ENCODE measurements around the gene KANK3. TPM values are rescaled to one million over a fixed set of nuclear protein-coding genes. Genes with fewer than 3 reads are reported as not detected.

The KANK3 gene
- total RNA-seq, 1 experiment from 2014 or later = 7.7 TPM

DNA sequence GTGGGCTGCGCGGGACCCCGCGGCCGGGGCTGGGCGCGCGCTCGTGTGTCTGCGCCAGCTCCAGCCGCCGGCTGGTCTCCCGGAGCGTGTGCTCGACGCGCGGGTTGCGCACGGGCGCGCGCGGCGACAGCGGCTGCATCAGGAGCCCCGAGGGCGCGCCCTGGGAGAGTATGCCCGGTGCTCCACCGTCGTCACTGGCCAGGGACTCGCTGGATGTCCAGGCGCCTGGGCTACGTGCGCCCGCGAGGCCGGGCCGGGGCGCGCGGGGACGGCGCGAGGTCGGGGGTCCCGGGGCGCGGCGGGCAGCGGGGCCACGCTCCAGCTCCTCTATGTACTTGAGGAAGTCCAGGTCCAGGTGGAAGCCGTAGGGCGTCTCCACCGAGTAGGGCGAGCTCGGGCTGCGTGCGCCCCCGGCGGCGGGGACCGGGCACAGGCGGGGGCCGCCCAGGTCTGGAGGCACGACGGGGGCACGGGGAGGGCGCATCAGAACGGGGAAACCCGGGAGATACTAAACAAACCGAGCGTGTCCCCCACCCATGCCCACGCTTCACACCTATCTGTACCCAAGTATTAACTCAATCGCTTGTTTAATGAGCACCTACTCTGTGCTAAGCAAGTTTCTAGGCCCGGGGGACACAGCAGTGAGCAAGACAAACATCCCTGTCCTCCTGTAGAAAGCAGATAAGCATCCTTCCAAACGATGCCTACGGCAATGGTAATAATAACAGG, 7.6 kb downstream of the KANK3 start:
- Histone ChIP-seq H4K20me1 (ENCODE audit: control insufficient read depth, insufficient read depth, insufficient read length) (no peaks in the 10 kb centered on the region), H3K4me1 (ENCODE audit: insufficient read depth, low read length) (no peaks in the 10 kb centered on the region; the same call in 1 of the 2 replicates), H3K9ac (ENCODE audit: extremely low read depth, insufficient read length, low read length) (no peak overlapping the region), H3K23me2 (ENCODE audit: insufficient read length, low read depth, low read length, poor library complexity, severe bottlenecking) (peaks cover 12% of the 10 kb centered on the region), H2AFZ (ENCODE audit: low read length) (no peak overlapping the region), H2AK5ac (ENCODE audit: insufficient read length, low read length) (no peak overlapping the region), H2BK5ac (ENCODE audit: insufficient read length, low read length) (no peak overlapping the region), H3K56ac (ENCODE audit: insufficient read length, low read depth, low read length) (no peak overlapping the region), H3K9me3 (ENCODE audit: control insufficient read depth, low read depth, low read length) (no peaks in the 10 kb centered on the region), H3K79me2 (ENCODE audit: insufficient read depth, low read length) (no peaks in the 10 kb centered on the region), H3K14ac (ENCODE audit: insufficient read depth, low read length) (no peak overlapping the region), H3K79me1 (ENCODE audit: insufficient read depth, low read depth, low read length, poor library complexity, severe bottlenecking) (no peaks in the 10 kb centered on the region), H2BK12ac (ENCODE audit: insufficient read length, low read depth, low read length) (no peak overlapping the region), H3K18ac (ENCODE audit: insufficient read length, low read depth, low read length) (no peak overlapping the region), H3K27me3 (ENCODE audit: insufficient read depth, low read length) (peaks cover 18% of the 10 kb centered on the region; the same call in 1 of the 2 replicates), H2BK15ac (ENCODE audit: low read depth, low read length) (no peak overlapping the region), H4K5ac (ENCODE audit: insufficient read length, low read depth, low read length) (no peak overlapping the region), H3T11ph (ENCODE audit: low read length) (no peak overlapping the region), H3K27ac (ENCODE audit: insufficient read length, low read depth, low read length) (no peak overlapping the region), H3K4ac (ENCODE audit: low read depth, low read length) (no peak overlapping the region), H3K4me2 (ENCODE audit: insufficient read depth, insufficient read length, low read length) (peak overlapping the region; percentile 27), H2BK20ac (ENCODE audit: low read depth, low read length, poor library complexity, severe bottlenecking) (no peak overlapping the region), H3K23ac (ENCODE audit: insufficient read length, low read depth, low read length) (no peak overlapping the region), H4K8ac (replicated peaks; ENCODE audit: insufficient read length, low read depth, low read length) (no peak overlapping the region), H2BK120ac (ENCODE audit: low read depth, low read length, poor library complexity, severe bottlenecking) (no peak overlapping the region), H4K91ac (ENCODE audit: insufficient read length, low read depth, low read length) (no peak overlapping the region)
- Mint-ChIP-seq H3K27ac (no peak overlapping the region), H3K9me3 (no peaks in the 10 kb centered on the region; a peak in 1 of 5 replicates), H3K4me3 (peak overlapping the region; percentile 51 to 70), H3K27me3 (ENCODE audit: low read depth) (peaks cover 48% of the 10 kb centered on the region), H3K36me3 (ENCODE audit: insufficient read depth in 1 of 3, low read depth in 3 of 3) (peaks cover 0 to 2% (median 0%) of the 10 kb centered on the region in 3 experiments; a peak in 2 of 7 replicates), H3K4me1 (peaks cover 14 to 18% of the 10 kb centered on the region in 2 experiments)
- WGBS (ENCODE audit: extremely low coverage, insufficient read length, low lambda C conversion rate) = no CpG with 5 or more reads among the region's 79 CpGs
- peak; percentile 73 for DNase-seq
- TF ChIP-seq, protein P1, sequence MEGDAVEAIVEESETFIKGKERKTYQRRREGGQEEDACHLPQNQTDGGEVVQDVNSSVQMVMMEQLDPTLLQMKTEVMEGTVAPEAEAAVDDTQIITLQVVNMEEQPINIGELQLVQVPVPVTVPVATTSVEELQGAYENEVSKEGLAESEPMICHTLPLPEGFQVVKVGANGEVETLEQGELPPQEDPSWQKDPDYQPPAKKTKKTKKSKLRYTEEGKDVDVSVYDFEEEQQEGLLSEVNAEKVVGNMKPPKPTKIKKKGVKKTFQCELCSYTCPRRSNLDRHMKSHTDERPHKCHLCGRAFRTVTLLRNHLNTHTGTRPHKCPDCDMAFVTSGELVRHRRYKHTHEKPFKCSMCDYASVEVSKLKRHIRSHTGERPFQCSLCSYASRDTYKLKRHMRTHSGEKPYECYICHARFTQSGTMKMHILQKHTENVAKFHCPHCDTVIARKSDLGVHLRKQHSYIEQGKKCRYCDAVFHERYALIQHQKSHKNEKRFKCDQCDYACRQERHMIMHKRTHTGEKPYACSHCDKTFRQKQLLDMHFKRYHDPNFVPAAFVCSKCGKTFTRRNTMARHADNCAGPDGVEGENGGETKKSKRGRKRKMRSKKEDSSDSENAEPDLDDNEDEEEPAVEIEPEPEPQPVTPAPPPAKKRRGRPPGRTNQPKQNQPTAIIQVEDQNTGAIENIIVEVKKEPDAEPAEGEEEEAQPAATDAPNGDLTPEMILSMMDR (conservative IDR thresholded peaks at IDR 0.05) = peak; percentile 64
